ENCODE results near the gene MUC5AC. TPM values are rescaled to one million over a fixed set of nuclear protein-coding genes. Genes with fewer than 3 reads are reported as not detected.

MUC5AC gene
- total and polyA plus RNA-seq, 2 experiments from 2014 or later: not detected

DNA sequence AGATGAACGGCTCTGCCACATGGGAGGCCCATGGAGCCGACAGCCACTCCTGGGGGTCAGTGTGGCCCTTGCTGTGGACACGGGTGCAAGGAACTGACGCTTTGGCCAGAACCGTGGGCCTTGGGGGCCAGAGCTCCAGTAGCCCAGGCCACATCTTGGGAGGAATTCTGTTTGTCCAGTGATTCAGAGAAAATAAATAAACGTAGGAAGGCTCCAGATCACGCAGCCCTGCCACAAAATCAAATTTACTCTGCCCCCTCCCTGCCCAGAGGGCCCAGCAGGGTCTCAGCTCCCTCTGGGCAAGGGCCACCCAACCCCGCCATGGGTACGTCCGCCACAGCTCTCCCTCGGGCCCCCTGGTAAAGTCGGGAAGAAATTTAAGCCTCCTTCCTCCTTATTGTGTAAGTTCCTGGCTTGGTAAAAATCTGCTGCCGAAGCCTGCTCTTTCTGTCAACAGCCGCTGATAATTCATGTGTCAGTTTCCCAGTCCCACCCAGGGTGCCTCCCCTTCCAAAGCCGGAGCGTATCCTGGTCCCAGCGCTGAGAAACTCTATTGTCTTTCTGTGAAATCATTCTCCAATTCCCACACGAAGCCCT lies 6.9 kb upstream of the MUC5AC start:
- no peaks in the 10 kb centered on the region for H3K9me3 ChIP-seq (ENCODE audit: low read depth)
- H3F3A ChIP-seq (ENCODE audit: insufficient read depth): peaks cover 9% of the 10 kb centered on the region
- peak overlapping the region; percentile 44 for H2AFZ ChIP-seq
- no peaks in the 10 kb centered on the region for H3K79me2 ChIP-seq (ENCODE audit: insufficient read depth)
- peaks cover 8% of the 10 kb centered on the region; the same call in 1 of the 2 replicates for H3K4me1 ChIP-seq (ENCODE audit: insufficient read depth)
- DNase-seq: peak; percentile 62
- no peaks in the 10 kb centered on the region for H4K20me1 ChIP-seq (ENCODE audit: insufficient read depth)
- H3K9ac ChIP-seq: peak overlapping the region; percentile 19; the same call in 1 of the 2 replicates
- 8 to 10% methylated on average over 18 of the region's 18 CpGs for WGBS, 2 experiments (ENCODE audit: low coverage in 1 of 2, low lambda C conversion rate in 2 of 2, missing lambda C conversion rate in 2 of 2)
- H3K9me2 ChIP-seq (ENCODE audit: insufficient read depth): no peaks in the 10 kb centered on the region
- H3K27me3 ChIP-seq (replicated peaks; ENCODE audit: insufficient read depth): no peaks in the 10 kb centered on the region
- H3K27ac ChIP-seq: no peak overlapping the region
- TF ChIP-seq EZH2phosphoT487 (IDR thresholded peaks at IDR 0.05; ENCODE audit: insufficient read depth, low read depth): no peak
- H3K4me2 ChIP-seq (ENCODE audit: unreplicated experiment): no peak overlapping the region
- no peaks in the 10 kb centered on the region for H3K36me3 ChIP-seq (ENCODE audit: low read depth)
- no peak overlapping the region for H3K4me3 ChIP-seq
- in situ Hi-C loops (cut with MboI): no loop called here

DNA sequence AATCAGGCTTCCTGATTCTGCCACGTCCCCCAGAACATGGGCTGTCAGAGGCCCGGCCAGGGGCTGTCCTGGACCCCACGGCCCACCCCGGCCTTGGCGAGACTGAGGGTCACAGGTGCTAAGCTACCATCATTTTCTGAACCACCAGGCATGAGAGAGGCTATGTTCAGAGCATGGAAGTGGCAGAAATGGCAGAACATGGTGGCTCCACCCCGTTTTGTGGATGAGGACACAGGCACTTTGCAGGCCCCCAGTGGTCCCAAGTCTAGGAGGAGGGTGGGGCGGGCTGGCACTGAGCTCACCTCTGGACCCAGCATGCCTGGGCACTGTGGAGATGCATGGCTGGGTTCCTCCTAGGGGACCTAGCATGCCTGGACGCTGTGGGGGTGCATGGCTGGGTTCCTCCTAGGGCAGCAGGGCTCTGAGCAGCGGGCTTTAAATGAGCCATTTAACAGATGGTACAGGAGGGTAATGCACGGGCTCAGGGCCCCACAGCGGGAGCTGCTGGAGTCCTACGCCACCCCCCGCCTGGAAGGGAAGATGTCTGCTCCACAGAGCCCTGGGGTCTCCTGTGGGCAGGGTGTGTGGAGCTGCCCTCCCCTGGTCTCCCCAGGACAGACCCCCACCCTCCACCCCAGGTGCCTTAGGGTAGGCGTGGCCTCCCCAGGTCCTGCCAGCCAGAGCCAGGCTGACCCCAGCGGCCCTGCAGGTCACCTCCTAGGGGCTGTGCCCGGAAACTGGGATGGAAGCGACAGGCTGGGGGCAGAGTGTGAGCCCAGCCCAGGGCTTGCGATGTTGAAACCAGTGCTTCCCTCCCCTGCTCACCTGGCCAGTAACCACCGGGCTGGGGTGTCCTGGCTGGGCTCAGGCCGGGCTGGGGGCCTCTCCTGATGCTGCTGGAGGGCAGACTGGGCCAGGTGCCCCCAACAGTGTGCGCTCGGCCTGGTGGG lies 6.1 kb upstream of the MUC5AC start:
- in situ Hi-C loops (cut with MboI): no loop called here
- no peaks in the 10 kb centered on the region for H3K9me3 ChIP-seq (ENCODE audit: low read depth)
- 67% methylated on average over 21 to 22 of the region's 22 CpGs for WGBS, 2 experiments (ENCODE audit: low coverage in 1 of 2, low lambda C conversion rate in 2 of 2, missing lambda C conversion rate in 2 of 2)
- H3K27ac ChIP-seq: no peak overlapping the region
- H3K4me1 ChIP-seq (ENCODE audit: insufficient read depth): peaks cover 8% of the 10 kb centered on the region; the same call in 1 of the 2 replicates
- H3K9ac ChIP-seq: peak overlapping the region; percentile 19; the same call in 1 of the 2 replicates
- H3K9me2 ChIP-seq (ENCODE audit: insufficient read depth): no peaks in the 10 kb centered on the region
- H3K79me2 ChIP-seq (ENCODE audit: insufficient read depth): no peaks in the 10 kb centered on the region
- TF ChIP-seq EZH2phosphoT487 (IDR thresholded peaks at IDR 0.05; ENCODE audit: insufficient read depth, low read depth) (no peak), EZH2 (IDR thresholded peaks at IDR 0.05; ENCODE audit: insufficient read depth, poor library complexity, severe bottlenecking) (no peak)
- H2AFZ ChIP-seq: peak overlapping the region; percentile 44
- H3F3A ChIP-seq (ENCODE audit: insufficient read depth): peaks cover 15% of the 10 kb centered on the region
- peak; percentile 11 for DNase-seq
- H3K36me3 ChIP-seq (ENCODE audit: low read depth): no peaks in the 10 kb centered on the region
- H4K20me1 ChIP-seq (ENCODE audit: insufficient read depth): no peaks in the 10 kb centered on the region
- H3K4me3 ChIP-seq: no peak overlapping the region
- H3K27me3 ChIP-seq (replicated peaks; ENCODE audit: insufficient read depth): no peaks in the 10 kb centered on the region
- no peak overlapping the region for H3K4me2 ChIP-seq (ENCODE audit: unreplicated experiment)

- no peaks in the 10 kb centered on the region for H3K36me3 ChIP-seq (ENCODE audit: low read depth)
- H2AFZ ChIP-seq: no peak overlapping the region
- WGBS, 2 experiments (ENCODE audit: low coverage in 1 of 2, low lambda C conversion rate in 2 of 2, missing lambda C conversion rate in 2 of 2): 67 to 75% methylated on average over 15 to 20 of the region's 22 CpGs
- H3F3A ChIP-seq (ENCODE audit: insufficient read depth): peaks cover 15% of the 10 kb centered on the region
- H3K4me2 ChIP-seq (ENCODE audit: unreplicated experiment): no peak overlapping the region
- H3K9me2 ChIP-seq (ENCODE audit: insufficient read depth): no peaks in the 10 kb centered on the region
- in situ Hi-C loops (cut with MboI): no loop called here
- H3K4me3 ChIP-seq: no peak overlapping the region
- no peaks in the 10 kb centered on the region for H3K27me3 ChIP-seq (replicated peaks; ENCODE audit: insufficient read depth)
- no peak for TF ChIP-seq EZH2 (IDR thresholded peaks at IDR 0.05; ENCODE audit: insufficient read depth, poor library complexity, severe bottlenecking)
- no peak for TF ChIP-seq EZH2phosphoT487 (IDR thresholded peaks at IDR 0.05; ENCODE audit: insufficient read depth, low read depth)
- no peak overlapping the region for H3K27ac ChIP-seq
- no peaks in the 10 kb centered on the region for H4K20me1 ChIP-seq (ENCODE audit: insufficient read depth)
- H3K79me2 ChIP-seq (ENCODE audit: insufficient read depth): no peaks in the 10 kb centered on the region
- H3K9me3 ChIP-seq (ENCODE audit: low read depth): no peaks in the 10 kb centered on the region
- H3K9ac ChIP-seq: no peak overlapping the region
- peaks cover 8% of the 10 kb centered on the region; the same call in 1 of the 2 replicates for H3K4me1 ChIP-seq (ENCODE audit: insufficient read depth)
- DNase-seq: no peak
Measured at GRCh38 chr11:1152316-1153104, 5.2 kb upstream of the MUC5AC start.

All from GM23248 (cell line).